HUES48 (cell line): ENCODE measurements around the gene INPP5A.
"Not testable (repeated sequence)": the region's sequence is repeated elsewhere in the genome, so short reads cannot be mapped to it uniquely, and the experiment has no call there.

Experiments
- H3K27ac ChIP-seq: one replicate; pipeline ENCODE4 v1.7.0; 2013; ENCODE audit warnings: low read depth, low read length, inconsistent platforms
- H3K27me3 ChIP-seq: 2 replicates; pipeline ENCODE4 v1.6.1; 2013; ENCODE audit warnings: mild to moderate bottlenecking, low read length; ENCODE audit not compliant: control insufficient read depth, insufficient read depth
- H3K36me3 ChIP-seq: 2 replicates; pipeline ENCODE4 v1.6.1; 2013; ENCODE audit warnings: low read length; ENCODE audit not compliant: control insufficient read depth, insufficient read depth
- H3K4me1 ChIP-seq: 2 replicates; pipeline ENCODE4 v1.6.1; 2013; ENCODE audit warnings: mild to moderate bottlenecking, low read length; ENCODE audit not compliant: control insufficient read depth, insufficient read depth
- H3K4me3 ChIP-seq: 2 replicates; pipeline ENCODE4 v1.5.1; 2013; ENCODE audit warnings: mild to moderate bottlenecking, low read depth, low read length
- H3K9ac ChIP-seq: 2 replicates; pipeline ENCODE4 v1.6.1; 2013; ENCODE audit warnings: mild to moderate bottlenecking, low read depth, low read length, moderate library complexity
- H3K9me3 ChIP-seq: 2 replicates; pipeline ENCODE4 v1.6.1; 2013; ENCODE audit warnings: low read length; ENCODE audit not compliant: control insufficient read depth, insufficient read depth

The INPP5A gene

GRCh38 chr10:132505546-132505945 is 32.0 kb upstream of the INPP5A start:
- not testable (repeated sequence) for H3K9me3 ChIP-seq, H3K9ac ChIP-seq, H3K36me3 ChIP-seq, H3K4me1 ChIP-seq, H3K27me3 ChIP-seq, H3K4me3 ChIP-seq, H3K27ac ChIP-seq

GRCh38 chr10:132506711-132507408 is 30.7 kb upstream of the INPP5A start:
- no peaks in the 10 kb centered on the region for H3K4me1 ChIP-seq
- no peak overlapping the region for H3K4me3 ChIP-seq
- no peak overlapping the region for H3K9ac ChIP-seq
- no peaks in the 10 kb centered on the region for H3K27me3 ChIP-seq
- no peak overlapping the region for H3K27ac ChIP-seq
- H3K36me3 ChIP-seq = no peaks in the 10 kb centered on the region
- H3K9me3 ChIP-seq = no peaks in the 10 kb centered on the region

- no peak overlapping the region for H3K9ac ChIP-seq
- no peaks in the 10 kb centered on the region for H3K4me1 ChIP-seq
- no peak overlapping the region for H3K27ac ChIP-seq
- H3K9me3 ChIP-seq = no peaks in the 10 kb centered on the region
- no peak overlapping the region for H3K4me3 ChIP-seq
- H3K27me3 ChIP-seq = no peaks in the 10 kb centered on the region
- no peaks in the 10 kb centered on the region for H3K36me3 ChIP-seq
Measured at GRCh38 chr10:132507409-132507955, 30.1 kb upstream of the INPP5A start.

- Histone ChIP-seq H3K9me3 (no peaks in the 10 kb centered on the region), H3K4me1 (no peaks in the 10 kb centered on the region), H3K27me3 (no peaks in the 10 kb centered on the region), H3K27ac (no peak overlapping the region), H3K4me3 (no peak overlapping the region), H3K9ac (no peak overlapping the region), H3K36me3 (no peaks in the 10 kb centered on the region)
Measured at GRCh38 chr10:132507956-132508490, 29.6 kb upstream of the INPP5A start.

- Histone ChIP-seq H3K9me3 (no peaks in the 10 kb centered on the region), H3K27me3 (no peaks in the 10 kb centered on the region), H3K9ac (no peak overlapping the region), H3K4me1 (no peaks in the 10 kb centered on the region), H3K36me3 (no peaks in the 10 kb centered on the region), H3K27ac (no peak overlapping the region), H3K4me3 (no peak overlapping the region)
Measured at GRCh38 chr10:132508581-132509443, 28.8 kb upstream of the INPP5A start.

- Histone ChIP-seq H3K9ac (no peak overlapping the region), H3K4me1 (no peaks in the 10 kb centered on the region), H3K27me3 (no peaks in the 10 kb centered on the region), H3K36me3 (no peaks in the 10 kb centered on the region), H3K27ac (no peak overlapping the region), H3K4me3 (no peak overlapping the region), H3K9me3 (no peaks in the 10 kb centered on the region)
Measured at GRCh38 chr10:132509506-132510173, 27.9 kb upstream of the INPP5A start.

GRCh38 chr10:132510174-132510611 is 27.4 kb upstream of the INPP5A start:
- Histone ChIP-seq H3K36me3 (no peaks in the 10 kb centered on the region), H3K4me1 (no peaks in the 10 kb centered on the region), H3K27me3 (no peaks in the 10 kb centered on the region), H3K9ac (no peak overlapping the region), H3K4me3 (no peak overlapping the region), H3K9me3 (no peaks in the 10 kb centered on the region), H3K27ac (no peak overlapping the region)

- H3K4me3 ChIP-seq = no peak overlapping the region
- H3K4me1 ChIP-seq = peaks cover 1% of the 10 kb centered on the region
- no peak overlapping the region for H3K27ac ChIP-seq
- H3K27me3 ChIP-seq = peaks cover under 1% of the 10 kb centered on the region; the same call in 1 of the 2 replicates
- no peaks in the 10 kb centered on the region for H3K9me3 ChIP-seq
- no peak overlapping the region for H3K9ac ChIP-seq
- no peaks in the 10 kb centered on the region for H3K36me3 ChIP-seq
Measured at GRCh38 chr10:132511121-132512051, 26.2 kb upstream of the INPP5A start.

- H3K36me3 ChIP-seq = no peaks in the 10 kb centered on the region
- peaks cover 3% of the 10 kb centered on the region; the same call in 1 of the 2 replicates for H3K27me3 ChIP-seq
- peaks cover 7% of the 10 kb centered on the region for H3K4me1 ChIP-seq
- H3K27ac ChIP-seq = no peak overlapping the region
- no peak overlapping the region for H3K9ac ChIP-seq
- no peak overlapping the region for H3K4me3 ChIP-seq
- H3K9me3 ChIP-seq = no peaks in the 10 kb centered on the region
Measured at GRCh38 chr10:132512052-132512442, 25.5 kb upstream of the INPP5A start.
